ENCODE results near the gene PAXX.
"Not testable (repeated sequence)": the region's sequence is repeated elsewhere in the genome, so short reads cannot be mapped to it uniquely, and the experiment has no call there.

The PAXX gene

GRCh38 chr9:137030006-137030405, 37.8 kb downstream of the PAXX start:
- no peaks in the 10 kb centered on the region for H3K9me3 Mint-ChIP-seq
- TF ChIP-seq, protein P1, sequence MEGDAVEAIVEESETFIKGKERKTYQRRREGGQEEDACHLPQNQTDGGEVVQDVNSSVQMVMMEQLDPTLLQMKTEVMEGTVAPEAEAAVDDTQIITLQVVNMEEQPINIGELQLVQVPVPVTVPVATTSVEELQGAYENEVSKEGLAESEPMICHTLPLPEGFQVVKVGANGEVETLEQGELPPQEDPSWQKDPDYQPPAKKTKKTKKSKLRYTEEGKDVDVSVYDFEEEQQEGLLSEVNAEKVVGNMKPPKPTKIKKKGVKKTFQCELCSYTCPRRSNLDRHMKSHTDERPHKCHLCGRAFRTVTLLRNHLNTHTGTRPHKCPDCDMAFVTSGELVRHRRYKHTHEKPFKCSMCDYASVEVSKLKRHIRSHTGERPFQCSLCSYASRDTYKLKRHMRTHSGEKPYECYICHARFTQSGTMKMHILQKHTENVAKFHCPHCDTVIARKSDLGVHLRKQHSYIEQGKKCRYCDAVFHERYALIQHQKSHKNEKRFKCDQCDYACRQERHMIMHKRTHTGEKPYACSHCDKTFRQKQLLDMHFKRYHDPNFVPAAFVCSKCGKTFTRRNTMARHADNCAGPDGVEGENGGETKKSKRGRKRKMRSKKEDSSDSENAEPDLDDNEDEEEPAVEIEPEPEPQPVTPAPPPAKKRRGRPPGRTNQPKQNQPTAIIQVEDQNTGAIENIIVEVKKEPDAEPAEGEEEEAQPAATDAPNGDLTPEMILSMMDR (IDR thresholded peaks at IDR 0.05; ENCODE audit: unreplicated experiment in 3 of 3): no peak
- no peaks in the 10 kb centered on the region for H3K36me3 Mint-ChIP-seq (ENCODE audit: low read depth)
- peaks cover 3% of the 10 kb centered on the region for H3K27me3 Mint-ChIP-seq (ENCODE audit: low read depth)
- no peak overlapping the region for H3K27ac Mint-ChIP-seq
- H3K4me1 Mint-ChIP-seq: no peaks in the 10 kb centered on the region
- no peak overlapping the region for H3K4me3 Mint-ChIP-seq

- no peak overlapping the region for H3K27ac Mint-ChIP-seq
- no peaks in the 10 kb centered on the region for H3K4me1 Mint-ChIP-seq
- TF ChIP-seq, protein P1 (IDR thresholded peaks at IDR 0.05; ENCODE audit: unreplicated experiment in 3 of 3): no peak
- no peaks in the 10 kb centered on the region for H3K9me3 Mint-ChIP-seq
- peaks cover 3% of the 10 kb centered on the region for H3K27me3 Mint-ChIP-seq (ENCODE audit: low read depth)
- H3K36me3 Mint-ChIP-seq (ENCODE audit: low read depth): no peaks in the 10 kb centered on the region
- peak overlapping the region in 2 of 3 experiments; percentile 28 to 37 for H3K4me3 Mint-ChIP-seq
These were observed 38.6 kb downstream of the PAXX start for GRCh38 chr9:137030538-137031527.

GRCh38 chr9:137031904-137032640, 39.9 kb downstream of the PAXX start, which contains the start of gene FUT7:
FUT7 (minus strand) TSS chr9:137032088; CDS start chr9:137031991, 97 bp downstream.
- H3K4me3 Mint-ChIP-seq: no peak within 1 kb of the TSS
- TF ChIP-seq, protein P1 (IDR thresholded peaks at IDR 0.05; ENCODE audit: unreplicated experiment in 3 of 3): no peak
- H3K27ac Mint-ChIP-seq: no peak within 1 kb of the TSS
- no peaks in the 10 kb centered on the region for H3K36me3 Mint-ChIP-seq (ENCODE audit: low read depth)
- H3K27me3 Mint-ChIP-seq (ENCODE audit: low read depth): peaks cover 3% of the 10 kb centered on the region
- no peaks in the 10 kb centered on the region for H3K4me1 Mint-ChIP-seq
- no peaks in the 10 kb centered on the region for H3K9me3 Mint-ChIP-seq

- no peaks in the 10 kb centered on the region for H3K9me3 Mint-ChIP-seq
These were observed 40.6 kb downstream of the PAXX start for GRCh38 chr9:137032858-137033257.

GRCh38 chr9:137033481-137033880, 41.3 kb downstream of the PAXX start:
- H3K36me3 Mint-ChIP-seq (ENCODE audit: low read depth); H3K27me3 Mint-ChIP-seq (ENCODE audit: low read depth); H3K27ac Mint-ChIP-seq; H3K4me3 Mint-ChIP-seq; H3K9me3 Mint-ChIP-seq; H3K4me1 Mint-ChIP-seq: not testable (repeated sequence)

More at GRCh38 chr9:137032858-137033257, 40.6 kb downstream of the PAXX start:
- TF ChIP-seq, protein P1 (IDR thresholded peaks at IDR 0.05; ENCODE audit: unreplicated experiment in 3 of 3): no peak
- no peak overlapping the region for H3K4me3 Mint-ChIP-seq
- H3K4me1 Mint-ChIP-seq: no peaks in the 10 kb centered on the region
- H3K27me3 Mint-ChIP-seq (ENCODE audit: low read depth): peaks cover 3% of the 10 kb centered on the region
- no peaks in the 10 kb centered on the region for H3K36me3 Mint-ChIP-seq (ENCODE audit: low read depth)
- H3K27ac Mint-ChIP-seq: no peak overlapping the region

- Mint-ChIP-seq H3K4me1 (no peaks in the 10 kb centered on the region), H3K9me3 (no peaks in the 10 kb centered on the region), H3K4me3 (no peak overlapping the region), H3K27me3 (ENCODE audit: low read depth) (peaks cover 3% of the 10 kb centered on the region), H3K27ac (no peak overlapping the region), H3K36me3 (ENCODE audit: low read depth) (no peaks in the 10 kb centered on the region)
- TF ChIP-seq, protein P1 (IDR thresholded peaks at IDR 0.05; ENCODE audit: unreplicated experiment in 3 of 3): no peak
These were observed 42.0 kb downstream of the PAXX start for GRCh38 chr9:137034039-137034708.
